ENCODE data around the gene SMAD1.
"Not testable (repeated sequence)": the region's sequence is repeated elsewhere in the genome, so short reads cannot be mapped to it uniquely, and the experiment has no call there.

Gene SMAD1

DNA sequence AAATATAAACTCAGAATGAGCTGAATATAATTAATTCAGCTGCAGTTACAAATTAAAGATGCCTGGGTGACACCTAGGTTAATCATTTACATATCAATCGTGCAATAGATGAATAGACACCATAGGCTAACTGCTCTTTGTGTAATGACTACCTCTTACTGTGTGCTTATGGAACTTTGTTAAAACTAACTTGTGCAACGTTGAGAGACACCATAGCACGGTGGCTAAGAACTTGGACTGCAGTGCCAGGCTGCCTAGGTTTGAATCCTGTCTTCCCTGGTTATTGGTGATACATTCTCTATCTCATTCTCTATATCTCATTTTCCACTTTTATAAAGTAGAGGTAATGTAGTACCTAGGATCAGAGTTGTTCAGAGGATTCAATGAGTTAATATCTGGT is 46.9 kb downstream of the SMAD1 start:
- DNase-seq (ENCODE audit: low read depth), result no peak

DNA sequence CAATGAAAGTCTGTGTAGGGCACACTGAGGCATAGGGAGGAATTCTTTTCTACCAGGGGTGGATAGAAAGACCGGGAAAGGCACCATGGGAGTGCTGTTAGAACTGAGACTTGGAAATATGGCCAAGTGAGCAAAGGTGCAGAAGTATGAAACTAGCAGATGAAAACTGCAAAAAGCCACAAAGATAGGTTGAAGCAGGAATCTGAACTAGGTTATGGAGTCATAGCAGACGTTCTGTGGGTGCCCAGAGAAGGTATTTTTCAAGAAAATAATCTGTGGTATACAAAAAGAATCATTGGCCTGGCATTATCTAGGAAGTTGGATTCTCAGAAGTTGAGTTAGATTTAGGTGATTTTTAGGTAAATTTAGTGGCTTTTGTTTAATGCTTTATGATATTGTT is 48.5 kb downstream of the SMAD1 start:
- DNase-seq (ENCODE audit: low read depth), result no peak

DNA sequence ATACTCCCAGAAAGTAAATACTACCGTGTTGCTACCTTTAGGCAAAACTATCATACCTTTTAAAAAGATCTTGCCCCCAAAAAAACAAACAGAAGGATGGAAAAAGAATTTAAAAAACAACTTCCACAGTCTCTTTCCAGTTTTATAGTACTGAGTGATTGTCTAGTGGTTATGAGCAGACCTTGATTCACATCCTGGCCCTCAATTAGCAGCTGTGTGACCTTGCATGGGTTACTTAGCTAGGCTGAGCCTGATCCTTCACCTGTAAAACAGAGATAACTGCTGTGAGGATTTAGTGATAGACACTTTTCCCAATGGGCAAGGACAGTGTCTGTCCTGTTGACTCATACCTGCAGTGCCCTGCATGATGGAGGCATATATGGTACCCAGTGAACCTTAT is 49.0 kb downstream of the SMAD1 start:
- DNase-seq (ENCODE audit: low read depth), result no peak

DNA sequence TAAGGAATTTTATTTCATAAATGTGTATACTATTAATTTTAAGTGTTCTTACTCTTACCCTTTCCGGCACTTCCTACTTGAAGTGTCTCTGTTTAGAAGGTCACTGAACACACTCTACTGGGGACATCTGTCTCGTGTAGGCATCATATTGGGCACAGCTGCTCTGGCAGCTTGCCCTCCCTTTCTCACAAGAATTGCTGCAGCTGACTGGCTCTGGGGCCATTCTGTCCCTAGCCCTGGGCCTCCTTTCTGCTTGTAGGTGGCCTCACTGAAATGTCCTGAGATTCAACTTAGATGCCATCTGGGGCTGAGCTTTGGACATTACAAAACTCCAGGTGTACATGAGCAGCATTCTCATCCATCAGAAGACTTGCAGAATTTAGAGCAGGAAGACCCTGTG is 49.6 kb downstream of the SMAD1 start:
- DNase-seq (ENCODE audit: low read depth), result no peak

DNA sequence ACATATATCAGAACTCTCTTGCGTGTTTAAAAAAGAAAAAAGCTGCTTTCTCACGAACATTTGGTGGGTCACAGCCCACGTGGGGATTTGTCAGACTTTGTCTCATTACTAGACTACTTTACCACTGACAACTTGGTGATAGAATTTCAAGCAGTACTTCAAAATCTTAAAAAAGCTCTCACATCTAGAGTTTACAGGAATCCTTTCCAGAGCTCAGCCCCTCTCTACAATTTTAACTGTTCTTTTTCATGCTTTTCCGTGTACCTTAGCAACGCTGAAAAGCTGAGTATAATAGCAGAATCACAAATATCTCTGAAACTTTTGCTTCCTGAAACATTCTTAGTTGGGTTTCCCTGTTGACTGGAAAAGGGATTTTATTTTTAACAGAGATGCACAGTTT is 50.2 kb downstream of the SMAD1 start:
- DNase-seq (ENCODE audit: low read depth), result no peak

DNA sequence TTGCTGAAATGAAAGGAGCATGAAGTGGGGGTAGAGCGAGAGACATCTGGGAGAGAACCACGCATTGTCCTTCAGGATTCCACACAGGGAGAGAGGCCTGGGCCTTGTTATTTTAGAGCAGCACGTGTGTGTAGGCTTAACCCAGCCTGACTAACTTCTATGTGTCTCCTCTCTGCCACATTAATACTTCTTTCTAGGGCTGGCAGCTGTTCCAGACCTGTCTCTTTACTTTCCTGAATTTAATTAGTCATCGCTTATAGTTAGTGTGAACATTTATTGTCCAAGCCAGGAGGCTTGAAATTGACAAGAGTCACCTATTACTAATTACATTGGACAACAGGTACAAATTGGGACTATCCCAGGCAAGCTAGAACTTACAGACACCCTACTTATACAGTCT is 51.3 kb downstream of the SMAD1 start:
- no peak for DNase-seq (ENCODE audit: low read depth)

DNA sequence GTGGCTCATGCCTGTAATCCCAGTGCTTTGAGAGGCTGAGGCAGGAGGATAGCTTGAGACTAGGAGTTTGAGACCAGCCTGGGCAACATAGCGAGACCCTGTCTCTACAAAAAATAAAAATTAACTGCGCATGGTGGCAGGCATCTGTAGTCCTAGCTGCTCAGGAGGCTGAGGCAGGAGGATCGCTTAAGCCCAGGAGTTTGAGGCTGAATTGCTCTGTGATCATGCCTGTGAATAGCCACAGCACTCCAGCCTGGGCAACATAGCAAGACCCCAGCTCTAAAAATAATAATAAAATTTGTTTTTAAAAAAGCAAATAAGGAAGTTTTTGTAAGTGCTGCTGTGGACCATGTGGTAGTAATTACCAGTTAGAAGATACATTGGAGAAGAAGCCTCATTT is 51.8 kb downstream of the SMAD1 start:
- DNase-seq (ENCODE audit: low read depth), result not testable (repeated sequence)

DNA sequence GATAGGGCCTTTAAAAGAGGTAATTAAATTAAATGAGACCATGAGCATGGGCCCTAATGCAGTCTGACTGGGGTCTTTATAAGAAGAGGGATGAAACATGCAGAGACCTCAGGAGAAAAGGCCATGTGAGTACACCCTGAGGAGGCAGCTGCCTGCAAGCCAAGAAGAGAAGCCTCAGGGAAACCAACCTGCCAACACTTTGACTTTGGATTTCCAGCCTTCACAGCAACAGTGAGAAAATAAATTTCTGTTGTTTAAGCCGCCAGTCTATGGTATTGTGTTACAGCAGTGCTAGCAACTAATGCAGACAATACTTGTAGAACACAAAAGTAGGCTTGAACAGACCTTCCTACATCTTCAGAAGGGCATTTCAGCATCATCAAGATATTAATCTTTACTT is 52.3 kb downstream of the SMAD1 start:
- no peak for DNase-seq (ENCODE audit: low read depth)

DNA sequence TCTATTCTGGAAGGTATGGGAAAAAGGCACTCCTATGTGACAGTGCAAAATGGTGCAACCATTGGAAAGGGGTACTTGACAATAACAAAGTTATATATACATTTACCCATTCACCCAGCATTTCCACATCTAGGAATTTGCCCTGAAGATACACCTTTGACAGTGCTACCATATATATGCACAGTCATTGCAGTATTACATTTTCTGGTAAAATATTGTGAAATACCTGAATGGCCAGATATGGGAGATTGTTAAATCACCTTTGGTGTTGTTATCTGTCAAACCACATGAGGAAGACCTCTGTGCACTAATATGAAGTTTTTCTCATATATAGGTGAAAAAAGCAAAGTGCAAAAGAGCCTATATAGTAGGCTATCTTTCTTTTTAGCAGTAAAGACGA is 53.5 kb downstream of the SMAD1 start:
- DNase-seq (ENCODE audit: low read depth), result no peak

DNA sequence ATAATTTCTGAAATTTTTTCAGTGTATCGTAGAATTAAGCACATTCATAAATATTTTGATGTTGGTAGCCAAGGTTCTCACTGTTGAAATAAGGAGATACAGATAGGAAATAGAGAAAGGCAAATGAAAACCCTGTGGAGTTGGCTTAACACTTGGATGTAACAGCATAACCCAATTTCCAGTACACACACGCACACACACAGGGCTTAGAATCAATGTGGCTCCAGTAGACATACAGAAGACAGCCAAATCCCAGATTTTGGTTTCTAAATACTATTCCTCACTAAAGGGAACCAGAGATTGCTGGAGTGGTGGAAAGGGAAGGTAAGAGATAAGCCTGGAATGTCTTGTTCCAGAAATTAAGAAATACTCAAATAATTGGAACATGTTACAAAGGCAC is 54.4 kb downstream of the SMAD1 start:
- no peak for DNase-seq (ENCODE audit: low read depth)

DNA sequence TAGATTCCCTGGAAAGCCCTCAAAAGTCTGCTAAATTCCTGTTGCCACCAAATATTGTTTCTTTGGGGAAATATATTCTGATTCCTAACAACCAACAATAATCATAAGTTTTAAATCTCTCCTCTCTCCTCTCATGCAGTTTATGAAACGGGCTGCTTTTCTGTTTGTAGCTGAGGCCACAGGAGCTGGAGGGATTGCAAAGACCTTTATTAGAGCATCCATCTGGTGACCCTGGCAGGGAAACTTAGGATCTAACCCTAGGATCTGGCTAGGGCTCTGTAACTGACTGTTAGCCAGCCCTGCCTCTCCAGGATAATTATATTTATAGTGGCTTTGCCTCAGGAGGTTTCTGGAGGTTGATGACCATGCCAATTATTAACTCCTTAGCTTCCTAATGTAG is 56.9 kb downstream of the SMAD1 start:
- DNase-seq (ENCODE audit: low read depth), result no peak

DNA sequence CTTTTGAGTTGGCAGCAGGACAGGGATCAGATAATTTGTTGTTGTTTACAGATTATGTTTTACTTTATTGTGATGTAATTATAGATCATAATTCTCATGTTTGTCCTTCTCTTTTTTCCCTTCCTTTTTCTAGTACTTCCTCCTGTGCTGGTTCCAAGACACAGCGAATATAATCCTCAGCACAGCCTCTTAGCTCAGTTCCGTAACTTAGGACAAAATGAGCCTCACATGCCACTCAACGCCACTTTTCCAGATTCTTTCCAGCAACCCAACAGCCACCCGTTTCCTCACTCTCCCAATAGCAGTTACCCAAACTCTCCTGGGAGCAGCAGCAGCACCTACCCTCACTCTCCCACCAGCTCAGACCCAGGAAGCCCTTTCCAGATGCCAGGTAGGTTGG is 58.0 kb downstream of the SMAD1 start:
- no peak for DNase-seq (ENCODE audit: low read depth)

DNA sequence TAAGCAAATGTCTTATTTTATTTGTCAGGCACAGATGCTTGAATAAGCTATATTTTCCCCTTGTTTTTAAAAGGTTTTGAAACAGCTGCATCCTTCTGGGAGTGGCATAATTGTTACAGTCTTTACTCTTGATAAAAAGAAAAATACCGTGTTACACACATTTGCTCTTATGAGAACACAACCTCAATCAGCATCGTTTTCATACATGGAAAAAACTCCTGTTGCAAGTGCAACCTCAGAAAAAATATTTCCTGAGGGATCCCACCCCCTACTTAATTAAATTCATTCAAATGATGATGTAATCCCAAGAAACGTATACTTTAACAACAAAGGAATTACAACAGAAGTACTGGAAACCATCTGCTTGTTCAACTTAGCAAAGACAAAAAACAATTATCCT is 58.6 kb downstream of the SMAD1 start:
- no peak for DNase-seq (ENCODE audit: low read depth)

DNA sequence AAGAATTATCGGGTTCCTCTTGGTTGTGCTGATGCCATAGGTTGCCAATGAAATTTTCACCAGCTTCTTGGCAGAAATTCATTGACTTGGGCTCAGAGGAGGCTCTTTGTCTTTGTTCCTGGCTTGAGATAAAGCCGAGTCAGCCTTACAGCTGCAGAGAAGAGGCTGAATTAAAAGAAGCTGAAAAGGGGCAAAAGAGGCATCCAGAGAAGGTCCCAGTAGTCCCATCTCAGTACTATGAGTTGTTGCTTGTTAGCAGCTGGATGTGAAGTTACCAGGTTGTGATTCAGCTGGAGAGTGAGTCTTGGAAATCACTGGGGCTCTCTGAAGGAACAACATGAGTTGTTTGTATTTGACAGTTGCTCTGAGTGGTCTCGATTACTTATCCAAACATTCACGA is 59.7 kb downstream of the SMAD1 start:
- DNase-seq (ENCODE audit: low read depth), result no peak

DNA sequence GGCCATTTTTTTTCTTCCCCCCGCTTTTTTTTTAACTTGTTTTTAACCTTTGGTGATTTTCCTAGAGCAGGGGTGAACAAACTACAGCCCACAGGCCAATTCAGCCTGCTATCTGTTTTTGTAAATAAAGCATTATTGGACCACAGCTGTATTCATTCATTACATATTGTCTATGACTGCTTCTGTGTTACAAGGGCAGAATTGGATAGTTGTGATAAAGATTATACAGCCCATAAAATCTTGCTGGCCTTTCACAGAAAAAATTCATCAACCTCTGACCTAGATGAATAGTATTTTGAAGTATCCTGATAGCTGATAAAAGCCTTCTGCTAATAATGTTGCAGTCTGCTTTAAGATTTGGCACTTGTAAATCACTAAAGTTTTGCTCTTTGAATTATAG is 63.4 kb downstream of the SMAD1 start:
- no peak for DNase-seq (ENCODE audit: low read depth)

DNA sequence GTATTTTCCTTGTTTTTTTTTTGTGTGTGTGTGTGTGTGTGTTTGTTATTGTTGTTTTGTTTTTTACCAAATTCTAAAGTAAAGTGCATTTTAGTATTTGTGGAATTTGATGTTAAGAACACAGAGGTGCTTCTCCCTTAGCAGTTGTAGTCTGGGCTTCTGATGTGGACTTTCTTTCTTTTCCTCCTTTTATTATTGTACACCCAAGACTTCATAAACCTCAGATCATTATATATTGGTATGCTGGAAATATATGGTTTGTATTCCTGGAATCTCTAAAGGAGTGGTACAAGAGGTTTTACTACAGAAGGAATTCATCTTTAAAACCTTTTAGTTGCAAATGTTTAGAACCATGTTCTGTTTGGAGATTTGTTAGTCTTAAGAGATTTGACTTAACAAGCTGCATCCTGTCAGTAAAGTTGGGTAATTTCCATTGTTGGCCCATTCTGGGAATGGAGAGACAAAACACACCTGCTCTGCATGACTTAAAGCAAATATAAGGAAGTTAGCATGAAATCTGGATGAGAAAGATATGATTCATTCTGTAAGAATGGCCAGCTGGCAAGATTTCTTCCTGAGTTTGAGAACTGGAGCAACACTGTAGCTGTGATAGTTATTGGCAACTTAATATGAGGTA is 64.0 kb downstream of the SMAD1 start:
- DNase-seq (ENCODE audit: low read depth), result no peak

DNA sequence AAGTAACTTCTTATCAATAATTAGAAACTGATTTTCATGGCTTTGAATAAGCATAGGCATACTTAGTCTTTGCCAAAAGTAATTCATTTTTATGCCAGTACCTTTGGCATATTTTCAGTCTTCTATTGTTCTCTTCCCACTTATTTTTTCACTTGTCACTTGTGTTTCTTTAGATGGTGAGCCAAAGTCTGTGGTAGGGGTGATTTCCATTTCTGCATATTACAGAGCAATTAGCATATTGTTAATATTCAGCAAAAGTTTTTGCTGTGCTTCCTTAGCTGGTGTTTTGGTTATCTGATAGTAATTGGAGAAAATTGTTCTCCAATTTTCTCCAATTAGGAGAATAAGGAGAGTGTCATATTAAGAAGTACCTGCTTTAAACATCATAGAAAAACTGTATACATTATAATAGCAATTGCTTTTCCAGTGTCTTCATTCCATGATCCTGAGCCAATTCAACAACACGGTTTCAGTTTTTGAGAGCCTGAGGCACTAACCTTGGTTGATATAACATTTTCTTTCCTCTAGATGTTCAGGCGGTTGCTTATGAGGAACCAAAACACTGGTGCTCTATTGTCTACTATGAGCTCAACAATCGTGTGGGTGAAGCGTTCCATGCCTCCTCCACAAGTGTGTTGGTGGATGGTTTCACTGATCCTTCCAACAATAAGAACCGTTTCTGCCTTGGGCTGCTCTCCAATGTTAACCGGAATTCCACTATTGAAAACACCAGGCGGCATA is 64.7 kb downstream of the SMAD1 start:
- DNase-seq (ENCODE audit: low read depth), result no peak

DNA sequence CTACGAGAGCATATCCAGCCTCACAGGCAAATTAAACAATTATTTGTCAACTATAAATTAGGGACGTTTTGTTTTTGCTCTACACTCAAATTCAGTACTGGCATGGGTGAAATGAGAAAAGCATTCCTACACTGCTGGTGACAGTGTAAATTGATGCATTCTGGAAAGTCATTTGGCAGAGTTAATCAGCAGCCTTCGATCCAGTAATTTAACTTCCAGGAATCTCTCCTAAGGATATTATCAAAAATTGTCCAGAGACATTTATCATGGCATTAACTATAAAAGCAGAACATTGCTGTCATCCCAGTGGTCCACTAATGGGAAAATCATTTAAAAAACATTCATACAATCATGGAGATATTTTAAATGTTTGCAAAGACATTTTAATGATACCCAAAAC is 70.0 kb downstream of the SMAD1 start:
- no peak for DNase-seq (ENCODE audit: low read depth)

DNA sequence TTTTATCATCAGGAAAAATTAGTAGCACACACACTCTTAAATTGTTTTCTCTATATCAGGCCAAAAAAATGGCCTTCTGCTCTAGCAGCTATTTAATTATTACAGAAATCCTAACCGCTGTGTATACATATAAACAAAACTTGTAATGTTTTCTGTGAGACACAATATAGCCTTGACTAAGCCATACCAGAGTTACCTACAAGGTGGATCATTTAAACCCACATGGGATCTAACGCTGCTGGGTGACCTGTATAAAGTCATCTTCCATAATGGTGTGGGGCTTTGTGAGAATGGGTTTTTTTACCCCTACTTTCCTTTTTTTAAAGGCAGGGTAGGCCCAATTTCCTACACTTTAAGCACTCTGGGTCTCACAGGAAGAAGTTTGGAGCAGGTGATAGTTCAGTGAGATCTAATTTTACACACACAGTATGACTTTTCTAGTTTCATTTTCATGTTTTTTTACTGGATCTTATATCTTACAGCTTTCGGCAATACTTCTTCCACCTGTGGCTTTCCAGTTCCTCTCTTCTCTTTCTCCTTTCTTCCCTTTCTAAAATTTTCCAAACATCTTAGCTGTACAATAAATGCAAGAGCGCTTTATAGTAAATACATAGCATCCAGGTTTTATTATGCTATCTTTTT is 70.6 kb downstream of the SMAD1 start:
- DNase-seq (ENCODE audit: low read depth), result no peak

DNA sequence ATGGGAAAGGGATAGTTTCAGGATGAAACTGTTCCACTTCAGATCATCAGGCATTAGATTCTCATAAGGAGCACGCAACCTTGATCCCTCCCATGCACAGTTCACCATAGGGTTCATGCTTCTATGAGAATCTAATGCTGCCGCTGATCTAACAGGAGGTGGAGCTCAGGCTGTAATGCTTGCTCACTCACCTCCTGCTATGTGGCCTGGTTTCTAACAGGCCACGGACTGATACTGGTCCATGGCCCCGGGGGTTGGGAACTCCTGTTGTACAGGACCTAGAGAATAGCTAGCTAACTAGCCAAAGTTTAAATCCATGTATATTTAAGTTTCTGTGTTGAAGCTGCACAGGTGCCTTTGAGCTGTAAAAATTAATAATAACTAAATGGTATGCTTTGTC is 71.7 kb downstream of the SMAD1 start:
- no peak for DNase-seq (ENCODE audit: low read depth)

DNA sequence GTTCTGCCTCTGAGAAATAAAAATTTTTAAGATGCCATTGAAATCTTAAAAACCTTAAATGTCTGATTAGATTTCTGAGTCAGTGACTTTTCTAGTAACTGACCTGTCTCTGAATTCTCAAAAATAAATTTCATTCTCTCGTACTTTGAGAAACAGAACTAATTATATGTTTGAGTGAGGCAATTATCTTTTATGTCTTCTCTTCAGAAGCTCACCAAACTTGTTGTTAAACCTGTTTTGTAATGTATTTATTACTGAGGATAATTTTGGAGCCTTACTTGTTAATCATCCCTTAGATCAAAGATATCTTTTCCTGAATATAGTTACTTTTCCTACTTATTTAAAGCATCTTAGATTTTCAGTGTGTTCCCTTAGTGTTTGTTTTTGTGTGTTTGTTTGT is 73.0 kb downstream of the SMAD1 start:
- DNase-seq (ENCODE audit: low read depth), result no peak

DNA sequence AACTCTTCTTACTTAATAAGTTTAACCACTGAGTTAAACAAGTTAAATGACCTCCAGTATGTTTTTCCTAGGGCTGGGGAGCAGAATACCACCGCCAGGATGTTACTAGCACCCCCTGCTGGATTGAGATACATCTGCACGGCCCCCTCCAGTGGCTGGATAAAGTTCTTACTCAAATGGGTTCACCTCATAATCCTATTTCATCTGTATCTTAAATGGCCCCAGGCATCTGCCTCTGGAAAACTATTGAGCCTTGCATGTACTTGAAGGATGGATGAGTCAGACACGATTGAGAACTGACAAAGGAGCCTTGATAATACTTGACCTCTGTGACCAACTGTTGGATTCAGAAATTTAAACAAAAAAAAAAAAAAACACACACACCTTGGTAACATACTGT is 76.1 kb downstream of the SMAD1 start:
- DNase-seq (ENCODE audit: low read depth), result no peak

DNA sequence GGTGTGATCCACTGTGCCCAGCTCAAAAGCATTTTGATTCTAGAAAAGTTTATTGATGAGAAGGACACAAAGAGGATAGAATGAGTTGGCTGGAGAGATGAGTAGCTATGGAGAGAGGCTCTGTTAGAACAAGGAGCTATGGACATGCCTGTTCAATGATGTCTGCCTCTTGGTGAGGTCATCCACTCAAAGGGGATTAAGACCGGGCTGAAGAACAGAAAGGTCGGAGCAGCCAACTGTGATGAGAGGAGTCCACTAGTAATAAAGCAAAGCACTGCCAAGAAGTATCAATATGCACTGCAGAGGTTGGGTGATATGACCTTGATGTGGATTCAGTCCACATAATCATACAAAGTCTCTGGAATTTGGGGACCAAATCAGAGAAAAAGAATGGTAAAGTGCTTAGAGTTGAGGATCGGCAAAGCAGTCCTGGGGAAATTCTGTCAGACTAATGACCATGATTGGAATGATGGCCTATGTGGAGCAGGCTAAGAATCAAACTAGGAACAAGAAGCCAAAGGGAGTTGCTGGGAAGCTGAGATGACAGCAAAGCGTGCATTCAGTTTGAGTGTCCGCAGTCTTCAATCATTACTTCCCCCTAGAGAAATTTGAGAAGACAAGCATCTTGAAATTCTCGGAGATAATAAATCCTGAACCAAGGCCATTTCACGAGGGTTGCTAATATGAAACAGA is 81.8 kb downstream of the SMAD1 start:
- no peak for DNase-seq (ENCODE audit: low read depth)

Measured in stimulated activated CD8-positive, alpha-beta memory T cell treated with anti-CD3 and anti-CD28 coated beads, Interleukin-15, amount 100 ng/mL, for 1 hour (primary cell).